ENCODE data around the gene GMIP. TPM values are rescaled to one million over a fixed set of nuclear protein-coding genes. Genes with fewer than 3 reads are reported as not detected.

The GMIP gene
- total and polyA plus RNA-seq, 10 donors = 26.7 to 141 (median 94.0) TPM

- no peak overlapping the region for H3K27ac ChIP-seq
- no peaks in the 10 kb centered on the region for H3K9me3 ChIP-seq
- no peaks in the 10 kb centered on the region for H3K27me3 ChIP-seq (replicated peaks in 1 of 7)
- intact Hi-C loops (cut with DNase I; ENCODE audit: low total_unique reads) = no loop called here
- DNase-seq = no peak
- no peak overlapping the region for H3K4me3 ChIP-seq
- no peak for TF ChIP-seq POLR2A (IDR thresholded peaks at IDR 0.05)
- TF ChIP-seq CTCF (IDR thresholded peaks at IDR 0.05 in 8 of 11, conservative IDR thresholded peaks at IDR 0.05 in 3 of 11) = no peak
- no peak for TF ChIP-seq POLR2AphosphoS5 (IDR thresholded peaks at IDR 0.05)
- H3K36me3 ChIP-seq = no peaks in the 10 kb centered on the region
- 83 to 92% (median 89%) methylated on average over 6 of the region's 6 CpGs for WGBS, 5 donors
- H3K4me1 ChIP-seq = peaks cover 0 to 3% (median 0%) of the 10 kb centered on the region in 6 donors
These were observed 59.1 kb downstream of the GMIP start for GRCh38 chr19:19584356-19584755.

GRCh38 chr19:19582471-19582870, 61.0 kb downstream of the GMIP start:
- no peak for DNase-seq
- H3K27me3 ChIP-seq (replicated peaks in 1 of 7) = no peaks in the 10 kb centered on the region
- no peaks in the 10 kb centered on the region for H3K4me1 ChIP-seq
- intact Hi-C loops (cut with DNase I; ENCODE audit: low total_unique reads) = no loop called here
- H3K36me3 ChIP-seq = no peaks in the 10 kb centered on the region
- WGBS, 5 donors = 89 to 98% (median 91%) methylated on average over 6 of the region's 6 CpGs
- H3K4me3 ChIP-seq = no peak overlapping the region
- TF ChIP-seq POLR2A (IDR thresholded peaks at IDR 0.05) (no peak), POLR2AphosphoS5 (IDR thresholded peaks at IDR 0.05) (no peak), CTCF (IDR thresholded peaks at IDR 0.05 in 8 of 11, conservative IDR thresholded peaks at IDR 0.05 in 3 of 11) (no peak)
- H3K27ac ChIP-seq = no peak overlapping the region
- H3K9me3 ChIP-seq = no peaks in the 10 kb centered on the region

- Histone ChIP-seq H3K36me3 (no peaks in the 10 kb centered on the region), H3K27ac (no peak overlapping the region), H3K4me3 (no peak overlapping the region), H3K9me3 (no peaks in the 10 kb centered on the region), H3K27me3 (replicated peaks in 1 of 7) (no peaks in the 10 kb centered on the region), H3K4me1 (no peaks in the 10 kb centered on the region)
- intact Hi-C loops (cut with DNase I; ENCODE audit: low total_unique reads) = no loop called here
- TF ChIP-seq CTCF (IDR thresholded peaks at IDR 0.05 in 8 of 11, conservative IDR thresholded peaks at IDR 0.05 in 3 of 11) (no peak), POLR2A (IDR thresholded peaks at IDR 0.05) (no peak), POLR2AphosphoS5 (IDR thresholded peaks at IDR 0.05) (no peak)
- 89 to 95% (median 92%) methylated on average over 13 of the region's 13 CpGs for WGBS, 5 donors
- DNase-seq = no peak
These were observed 62.1 kb downstream of the GMIP start for GRCh38 chr19:19581391-19581790.

- H3K9me3 ChIP-seq = no peaks in the 10 kb centered on the region
- no peak overlapping the region for H3K4me3 ChIP-seq
- H3K27ac ChIP-seq = no peak overlapping the region
- H3K36me3 ChIP-seq = no peaks in the 10 kb centered on the region
- no peak for TF ChIP-seq POLR2AphosphoS5 (IDR thresholded peaks at IDR 0.05)
- no peak for TF ChIP-seq CTCF (IDR thresholded peaks at IDR 0.05 in 8 of 11, conservative IDR thresholded peaks at IDR 0.05 in 3 of 11)
- no peak for TF ChIP-seq POLR2A (IDR thresholded peaks at IDR 0.05)
- DNase-seq = no peak
- intact Hi-C loops (cut with DNase I; ENCODE audit: low total_unique reads) = no loop called here
- H3K27me3 ChIP-seq (replicated peaks in 1 of 7) = no peaks in the 10 kb centered on the region
- 91 to 96% (median 94%) methylated on average over 4 of the region's 4 CpGs for WGBS, 5 donors
- H3K4me1 ChIP-seq = no peaks in the 10 kb centered on the region
These were observed 63.0 kb downstream of the GMIP start for GRCh38 chr19:19580418-19580817.
